Adrenal gland (tissue), 12 donors: ENCODE results near the gene ROBO2. TPM values are rescaled to one million over a fixed set of nuclear protein-coding genes. Genes with fewer than 3 reads are reported as not detected.

Experiments
- DNase-seq, 7 donors: peaks; one replicate each; pipeline ENCODE4 v3.0.0-alpha.2; 2019 to 2020
- H3K27ac ChIP-seq, 5 donors: fragments of 200-600 bp; sonication (generic) in 4 of 5; 1 replicate in 3 of 5; 2 replicates in 2 of 5; pipeline versions ENCODE4 v1.5.1 to v1.8.0; 2016 to 2020; ENCODE audit warnings: mild to moderate bottlenecking in 1 of 5
- H3K27me3 ChIP-seq: fragments of 200-600 bp; 2 replicates; pipeline ENCODE4 v1.8.0; 2021
- H3K36me3 ChIP-seq, 2 donors: fragments of 200-600 bp; replicated peaks in 1 of 2; 1 replicate in 1 of 2; 2 replicates in 1 of 2; pipeline versions ENCODE4 v1.5.1 to v1.8.0; 2018 to 2022
- H3K4me1 ChIP-seq, 2 donors: fragments of 200-600 bp; replicated peaks in 1 of 2; 1 replicate in 1 of 2; 2 replicates in 1 of 2; pipeline versions ENCODE4 v1.5.1 to v1.8.0; 2018 to 2021
- H3K4me3 ChIP-seq, 4 donors: fragments of 200-600 bp; sonication (generic) in 3 of 4; one replicate each; pipeline ENCODE4 v1.5.1; 2016 to 2018
- H3K9me3 ChIP-seq, 3 donors: fragments of 200-600 bp; sonication (generic) in 1 of 3; replicated peaks in 1 of 3; 1 replicate in 2 of 3; 2 replicates in 1 of 3; pipeline versions ENCODE4 v1.5.1 to v1.8.0; 2016 to 2021
- CTCF ChIP-seq, 6 experiments: fragments of 450-650 bp in 4 of 6; fragments of 200-600 bp in 2 of 6; sonication (generic) in 1 of 6; IDR thresholded peaks; 1 replicate in 5 of 6; 2 replicates in 1 of 6; pipeline versions ENCODE4 v1.5.1 to v1.8.0; 2016 to 2021; ENCODE audit warnings: antibody characterized with exemption in 6 of 6, mild to moderate bottlenecking in 2 of 6, moderate library complexity in 1 of 6
- POLR2A ChIP-seq, 2 donors: fragments of 450-650 bp; IDR thresholded peaks; one replicate each; pipeline ENCODE4 v1.6.1; 2017; ENCODE audit warnings: antibody characterized with exemption in 2 of 2, mild to moderate bottlenecking in 2 of 2, moderate library complexity in 1 of 2
- WGBS, 4 donors: extraction: QIAGEN DNeasy Blood & Tissue Kit in 2 of 4; methylation state at CpG; one replicate each; pipeline versions ENCODE4 v1.1.5 to v1.1.7; 2013 to 2017; 5-methylcytosine and 5-hydroxymethylcytosine counted together
- intact Hi-C, 2 donors: fragments of 100-400 bp; cut with DNase I; formaldehyde crosslinking; loops; one replicate each; pipeline versions ENCODE4 v1.14.1 to v1.15.0; 2022 to 2023
- polyA plus RNA-seq, 3 donors: library from polyadenylated mRNA; stranded (reverse); fragments of 200-250 nt in 2 of 3; fragments of 350-450 nt in 1 of 3; fragmentation: Illumina TruSeq in 1 of 3; extraction: RNeasy Lipid Tissue Mini Kit (QIAGEN cat#74804) in 1 of 3; gene quantifications; one replicate each; pipeline ENCODE4 v1.2.3, GENCODE V29; 2013 to 2014
- total RNA-seq, 9 donors: library from RNA; depleted of rRNA in 4 of 9; stranded (reverse); fragments of >200 nt in 4 of 9; fragments of 120-200 nt in 1 of 9; fragmentation: NEBNext Ultra II Directional in 1 of 9; extraction: Animal tissue kit (Norgen Biotek cat#: 25700) in 1 of 9; gene quantifications; one replicate each; pipeline versions ENCODE4 v1.1.0 to v1.2.4, GENCODE V29; 2013 to 2023
- donor health status: healthy with polysubstance abuse.
- donor health status: Bipolar disorder and iron deficiency.
- donor health status: DM: yes; HTN: yes; CAD: no.
- donor health status: DM: no; HTN: no; CAD: no.
- donor health status: DM: no; HTN: no; CAD: no.
- donor health status: DM: yes; HTN: yes; CAD: no.

Gene ROBO2
- total and polyA plus RNA-seq, 12 donors: 0.30 to 9.9 (median 2.5) TPM; not detected in 1

DNA sequence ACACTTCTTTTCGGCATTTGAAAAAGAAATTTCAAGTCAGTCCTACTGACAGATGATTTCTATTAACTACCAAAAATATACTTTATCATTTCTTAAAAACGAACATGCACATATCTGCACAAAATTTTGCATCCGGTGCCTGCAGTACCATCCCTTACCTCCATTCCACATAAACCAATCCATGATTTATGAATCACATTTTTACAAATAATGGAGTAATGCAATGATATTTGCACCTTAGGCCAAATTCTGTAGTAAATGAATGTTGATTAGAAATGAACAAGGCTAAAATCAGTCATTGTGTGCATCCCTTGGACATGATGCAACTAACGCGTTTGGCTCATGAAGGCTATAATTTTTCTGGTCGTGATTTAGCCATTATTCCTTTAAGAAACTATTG is 46.5 kb downstream of the ROBO2 start:
- Histone ChIP-seq H3K9me3 (no peaks in the 10 kb centered on the region), H3K4me1 (no peaks in the 10 kb centered on the region), H3K27me3 (no peaks in the 10 kb centered on the region), H3K36me3 (no peaks in the 10 kb centered on the region), H3K4me3 (no peak overlapping the region), H3K27ac (no peak overlapping the region)
- DNase-seq: no peak
- intact Hi-C loops: no loop called here
- WGBS, 4 donors: 77 to 90% (median 84%) methylated on average over 6 of the region's 6 CpGs
- no peak for TF ChIP-seq CTCF (IDR thresholded peaks at IDR 0.05)
- no peak for TF ChIP-seq POLR2A (IDR thresholded peaks at IDR 0.05)

DNA sequence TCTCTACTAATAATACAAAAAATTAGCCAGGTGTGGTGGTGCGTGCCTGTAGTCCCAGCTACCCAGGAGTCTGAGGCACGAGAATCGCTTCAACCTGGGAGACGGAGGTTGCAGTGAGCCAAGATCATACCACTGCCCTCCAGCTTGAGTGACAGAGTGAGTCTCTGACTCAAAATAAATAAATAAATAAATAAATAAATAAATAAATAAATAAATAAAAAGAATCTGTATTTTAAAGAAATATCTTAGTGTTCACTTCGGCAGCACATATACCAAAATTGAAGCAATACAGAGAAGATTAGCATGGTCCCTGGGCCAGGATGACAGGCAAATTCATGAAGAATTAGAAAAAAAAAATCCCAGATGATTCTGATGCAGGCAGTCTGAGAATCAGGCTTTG is 51.9 kb downstream of the ROBO2 start:
- Histone ChIP-seq H3K4me1 (no peaks in the 10 kb centered on the region), H3K9me3 (no peaks in the 10 kb centered on the region), H3K27ac (no peak overlapping the region), H3K36me3 (no peaks in the 10 kb centered on the region), H3K27me3 (no peaks in the 10 kb centered on the region), H3K4me3 (no peak overlapping the region)
- TF ChIP-seq POLR2A (IDR thresholded peaks at IDR 0.05) (no peak), CTCF (IDR thresholded peaks at IDR 0.05) (no peak)
- intact Hi-C loops: no loop called here
- 92 to 96% (median 93%) methylated on average over 5 of the region's 5 CpGs for WGBS, 4 donors
- DNase-seq: no peak

DNA sequence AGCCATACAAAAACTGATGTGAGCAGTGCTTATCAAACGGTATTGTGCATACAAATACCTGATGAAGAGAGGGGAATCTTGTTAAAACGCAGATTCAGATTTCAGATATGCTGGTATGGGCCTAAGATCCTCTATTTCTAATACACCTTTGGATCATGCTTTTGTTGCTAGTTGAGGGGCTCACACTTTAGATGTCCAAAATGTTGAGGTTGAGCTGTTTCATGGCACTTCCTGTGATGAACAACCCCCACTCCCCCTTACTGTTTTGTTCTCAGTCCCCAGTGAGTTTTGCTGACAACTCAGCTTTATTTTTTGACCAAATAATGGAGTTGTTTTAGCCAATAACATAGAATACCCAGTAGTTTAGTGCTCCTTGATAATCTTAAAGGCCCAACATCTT is 53.2 kb downstream of the ROBO2 start:
- H3K4me3 ChIP-seq: no peak overlapping the region
- no peaks in the 10 kb centered on the region for H3K4me1 ChIP-seq
- intact Hi-C loops: no loop called here
- H3K27me3 ChIP-seq: no peaks in the 10 kb centered on the region
- no peaks in the 10 kb centered on the region for H3K9me3 ChIP-seq
- DNase-seq: no peak
- no peak for TF ChIP-seq POLR2A (IDR thresholded peaks at IDR 0.05)
- no peak for TF ChIP-seq CTCF (IDR thresholded peaks at IDR 0.05)
- no peaks in the 10 kb centered on the region for H3K36me3 ChIP-seq
- no peak overlapping the region for H3K27ac ChIP-seq
- WGBS, 4 donors: 69 to 78% (median 73%) methylated on average over 2 of the region's 2 CpGs

- TF ChIP-seq POLR2A (IDR thresholded peaks at IDR 0.05): no peak
- TF ChIP-seq CTCF (IDR thresholded peaks at IDR 0.05): no peak
- no peaks in the 10 kb centered on the region for H3K9me3 ChIP-seq
- H3K27me3 ChIP-seq: no peaks in the 10 kb centered on the region
- DNase-seq: no peak
- no peak overlapping the region for H3K27ac ChIP-seq
- no peak overlapping the region for H3K4me3 ChIP-seq
- intact Hi-C loops: no loop called here
- H3K4me1 ChIP-seq: no peaks in the 10 kb centered on the region
- no peaks in the 10 kb centered on the region for H3K36me3 ChIP-seq
- WGBS, 4 donors: 64 to 80% (median 75%) methylated on average over 1 of the region's 1 CpG
These were observed 56.2 kb downstream of the ROBO2 start for GRCh38 chr3:77096145-77096544.
